Measurements from ENCODE around the gene ARHGEF3.

Gene ARHGEF3

DNA sequence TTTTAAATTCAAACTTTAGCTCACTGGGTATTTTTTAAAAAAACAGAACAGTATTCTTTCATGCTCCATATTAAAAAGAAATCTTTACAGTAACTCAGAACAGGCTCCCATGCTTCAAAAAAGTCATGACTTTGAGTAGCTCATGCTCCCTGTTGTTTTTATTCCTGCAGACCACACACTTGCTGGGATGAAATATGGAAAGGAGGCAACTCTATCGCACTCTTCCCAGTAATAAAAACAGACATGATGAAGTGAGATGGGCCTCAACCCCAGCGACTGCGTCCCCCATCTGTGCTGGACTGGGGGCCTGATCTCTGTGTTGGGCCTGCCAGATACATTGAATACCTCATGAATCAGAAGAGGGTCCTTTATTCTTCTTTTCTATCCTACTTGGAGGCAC lies 58.9 kb downstream of the ARHGEF3 start:
- no peak overlapping the region for H3K4me3 Mint-ChIP-seq

GRCh38 chr3:56739036-56739435 lies 62.7 kb downstream of the ARHGEF3 start:
- H3K36me3 Mint-ChIP-seq (ENCODE audit: low read depth): peaks cover 8% of the 10 kb centered on the region
- H3K9me3 Mint-ChIP-seq: no peaks in the 10 kb centered on the region
- H3K27me3 Mint-ChIP-seq (ENCODE audit: low read depth, poor library complexity): peaks cover 3% of the 10 kb centered on the region
- no peak for DNase-seq
- peaks cover 38% of the 10 kb centered on the region for H3K4me1 Mint-ChIP-seq
- no peak overlapping the region for H3K27ac Mint-ChIP-seq
- TF ChIP-seq, protein P1, sequence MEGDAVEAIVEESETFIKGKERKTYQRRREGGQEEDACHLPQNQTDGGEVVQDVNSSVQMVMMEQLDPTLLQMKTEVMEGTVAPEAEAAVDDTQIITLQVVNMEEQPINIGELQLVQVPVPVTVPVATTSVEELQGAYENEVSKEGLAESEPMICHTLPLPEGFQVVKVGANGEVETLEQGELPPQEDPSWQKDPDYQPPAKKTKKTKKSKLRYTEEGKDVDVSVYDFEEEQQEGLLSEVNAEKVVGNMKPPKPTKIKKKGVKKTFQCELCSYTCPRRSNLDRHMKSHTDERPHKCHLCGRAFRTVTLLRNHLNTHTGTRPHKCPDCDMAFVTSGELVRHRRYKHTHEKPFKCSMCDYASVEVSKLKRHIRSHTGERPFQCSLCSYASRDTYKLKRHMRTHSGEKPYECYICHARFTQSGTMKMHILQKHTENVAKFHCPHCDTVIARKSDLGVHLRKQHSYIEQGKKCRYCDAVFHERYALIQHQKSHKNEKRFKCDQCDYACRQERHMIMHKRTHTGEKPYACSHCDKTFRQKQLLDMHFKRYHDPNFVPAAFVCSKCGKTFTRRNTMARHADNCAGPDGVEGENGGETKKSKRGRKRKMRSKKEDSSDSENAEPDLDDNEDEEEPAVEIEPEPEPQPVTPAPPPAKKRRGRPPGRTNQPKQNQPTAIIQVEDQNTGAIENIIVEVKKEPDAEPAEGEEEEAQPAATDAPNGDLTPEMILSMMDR (IDR thresholded peaks at IDR 0.05): no peak
- H3K4me3 Mint-ChIP-seq: no peak overlapping the region

More for the DNA sequence above, 58.9 kb downstream of the ARHGEF3 start:
- peak overlapping the region; percentile 93 for H3K27ac Mint-ChIP-seq
- peaks cover 48% of the 10 kb centered on the region for H3K4me1 Mint-ChIP-seq
- no peak for DNase-seq
- H3K36me3 Mint-ChIP-seq (ENCODE audit: low read depth): peaks cover 8% of the 10 kb centered on the region
- H3K9me3 Mint-ChIP-seq: no peaks in the 10 kb centered on the region
- TF ChIP-seq, protein P1 (IDR thresholded peaks at IDR 0.05): no peak
- peaks cover 8% of the 10 kb centered on the region for H3K27me3 Mint-ChIP-seq (ENCODE audit: low read depth, poor library complexity)

GRCh38 chr3:56737006-56737405 lies 64.7 kb downstream of the ARHGEF3 start:
- peaks cover 12% of the 10 kb centered on the region for H3K36me3 Mint-ChIP-seq (ENCODE audit: low read depth)
- peaks cover 3% of the 10 kb centered on the region for H3K27me3 Mint-ChIP-seq (ENCODE audit: low read depth, poor library complexity)
- TF ChIP-seq, protein P1 (IDR thresholded peaks at IDR 0.05): no peak
- no peaks in the 10 kb centered on the region for H3K9me3 Mint-ChIP-seq
- H3K27ac Mint-ChIP-seq: no peak overlapping the region
- H3K4me3 Mint-ChIP-seq: no peak overlapping the region
- H3K4me1 Mint-ChIP-seq: peaks cover 21% of the 10 kb centered on the region
- no peak for DNase-seq

GRCh38 chr3:56732109-56732508 lies 69.6 kb downstream of the ARHGEF3 start:
- Mint-ChIP-seq H3K27ac (no peak overlapping the region), H3K9me3 (no peaks in the 10 kb centered on the region), H3K36me3 (ENCODE audit: low read depth) (peaks cover 40% of the 10 kb centered on the region), H3K27me3 (ENCODE audit: low read depth, poor library complexity) (no peaks in the 10 kb centered on the region), H3K4me3 (no peak overlapping the region), H3K4me1 (peaks cover 27% of the 10 kb centered on the region)
- DNase-seq: no peak
- TF ChIP-seq, protein P1 (IDR thresholded peaks at IDR 0.05): no peak

GRCh38 chr3:56725175-56725574 lies 76.6 kb downstream of the ARHGEF3 start:
- H3K27me3 Mint-ChIP-seq (ENCODE audit: low read depth, poor library complexity): no peaks in the 10 kb centered on the region
- DNase-seq: no peak
- H3K36me3 Mint-ChIP-seq (ENCODE audit: low read depth): peaks cover 37% of the 10 kb centered on the region
- peaks cover 6% of the 10 kb centered on the region for H3K9me3 Mint-ChIP-seq
- H3K4me1 Mint-ChIP-seq: peaks cover 39% of the 10 kb centered on the region
- TF ChIP-seq, protein P1 (IDR thresholded peaks at IDR 0.05): no peak
- no peak overlapping the region for H3K27ac Mint-ChIP-seq
- H3K4me3 Mint-ChIP-seq: no peak overlapping the region

DNA sequence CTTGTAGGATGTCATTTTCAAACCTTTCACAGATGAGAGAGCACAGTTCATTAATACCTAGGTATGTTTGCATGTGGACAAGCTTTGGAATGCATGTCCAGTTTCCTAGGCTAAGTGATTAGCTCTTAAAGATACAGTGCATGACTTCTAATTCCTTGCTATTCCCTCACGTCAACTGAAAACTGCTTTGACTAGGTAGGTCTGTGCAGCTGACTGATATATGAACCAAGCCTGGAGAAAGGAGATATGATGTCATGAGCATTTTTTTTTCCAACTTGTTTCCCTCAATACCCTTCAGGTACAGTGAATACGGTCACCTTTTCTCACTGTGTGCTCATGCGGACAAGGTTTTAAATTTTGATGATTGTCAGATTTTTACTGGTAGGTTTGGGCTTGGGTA lies 77.1 kb downstream of the ARHGEF3 start:
- Mint-ChIP-seq H3K27ac (no peak overlapping the region), H3K36me3 (ENCODE audit: low read depth) (peaks cover 41% of the 10 kb centered on the region)

More for the DNA sequence above, 77.1 kb downstream of the ARHGEF3 start:
- DNase-seq: no peak
- Mint-ChIP-seq H3K4me3 (no peak overlapping the region), H3K27me3 (ENCODE audit: low read depth, poor library complexity) (no peaks in the 10 kb centered on the region), H3K4me1 (peaks cover 40% of the 10 kb centered on the region), H3K9me3 (peaks cover 11% of the 10 kb centered on the region)
- TF ChIP-seq, protein P1 (IDR thresholded peaks at IDR 0.05): no peak
